ENCODE data around the gene SPARC.
A peak's percentile ranks its signal among the peaks of the same experiment; 100 is the strongest.
"Not testable (repeated sequence)": the region's sequence is repeated elsewhere in the genome, so short reads cannot be mapped to it uniquely, and the experiment has no call there.

The SPARC gene

DNA sequence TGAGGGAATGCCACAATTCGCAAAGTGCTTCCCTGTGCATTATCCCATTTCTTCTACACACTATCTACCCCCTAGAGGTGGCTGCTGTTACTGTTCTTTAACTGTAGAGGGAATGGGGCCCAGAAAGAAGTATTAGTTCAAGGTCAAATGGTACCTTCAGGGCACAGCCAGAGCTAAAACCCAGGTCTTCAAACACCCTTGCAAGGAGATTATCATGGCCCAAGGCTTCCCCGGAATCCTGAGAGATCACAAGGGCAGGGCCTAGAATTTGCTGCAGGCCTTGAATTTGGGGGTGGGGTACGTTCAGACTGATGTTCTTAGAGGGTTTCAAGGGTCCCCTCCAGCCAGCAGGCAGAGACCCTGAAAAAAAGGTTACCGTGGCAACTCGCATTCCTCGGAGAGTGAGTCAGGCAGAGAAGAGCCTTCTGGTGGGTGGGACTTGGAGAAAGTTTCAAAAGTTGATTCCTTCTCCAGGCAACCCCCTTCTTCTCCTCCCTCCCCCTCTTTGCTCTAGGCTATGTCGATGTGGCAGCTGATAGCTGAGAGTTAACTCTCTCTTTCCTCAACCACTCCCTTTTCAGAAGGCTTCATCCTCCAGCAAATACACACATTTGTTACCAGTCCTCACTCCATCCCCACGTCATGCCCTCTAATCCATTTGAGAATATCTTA is 1.9 kb downstream of the SPARC start:
- Histone ChIP-seq H3K27ac (peak overlapping the region; percentile 95 to 96), H3K4me3 (peak overlapping the region; percentile 87)
- DNase-seq (ENCODE audit: low spot score): peak; percentile 87
- TF ChIP-seq, protein P1, sequence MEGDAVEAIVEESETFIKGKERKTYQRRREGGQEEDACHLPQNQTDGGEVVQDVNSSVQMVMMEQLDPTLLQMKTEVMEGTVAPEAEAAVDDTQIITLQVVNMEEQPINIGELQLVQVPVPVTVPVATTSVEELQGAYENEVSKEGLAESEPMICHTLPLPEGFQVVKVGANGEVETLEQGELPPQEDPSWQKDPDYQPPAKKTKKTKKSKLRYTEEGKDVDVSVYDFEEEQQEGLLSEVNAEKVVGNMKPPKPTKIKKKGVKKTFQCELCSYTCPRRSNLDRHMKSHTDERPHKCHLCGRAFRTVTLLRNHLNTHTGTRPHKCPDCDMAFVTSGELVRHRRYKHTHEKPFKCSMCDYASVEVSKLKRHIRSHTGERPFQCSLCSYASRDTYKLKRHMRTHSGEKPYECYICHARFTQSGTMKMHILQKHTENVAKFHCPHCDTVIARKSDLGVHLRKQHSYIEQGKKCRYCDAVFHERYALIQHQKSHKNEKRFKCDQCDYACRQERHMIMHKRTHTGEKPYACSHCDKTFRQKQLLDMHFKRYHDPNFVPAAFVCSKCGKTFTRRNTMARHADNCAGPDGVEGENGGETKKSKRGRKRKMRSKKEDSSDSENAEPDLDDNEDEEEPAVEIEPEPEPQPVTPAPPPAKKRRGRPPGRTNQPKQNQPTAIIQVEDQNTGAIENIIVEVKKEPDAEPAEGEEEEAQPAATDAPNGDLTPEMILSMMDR (IDR thresholded peaks at IDR 0.05): no peak

DNA sequence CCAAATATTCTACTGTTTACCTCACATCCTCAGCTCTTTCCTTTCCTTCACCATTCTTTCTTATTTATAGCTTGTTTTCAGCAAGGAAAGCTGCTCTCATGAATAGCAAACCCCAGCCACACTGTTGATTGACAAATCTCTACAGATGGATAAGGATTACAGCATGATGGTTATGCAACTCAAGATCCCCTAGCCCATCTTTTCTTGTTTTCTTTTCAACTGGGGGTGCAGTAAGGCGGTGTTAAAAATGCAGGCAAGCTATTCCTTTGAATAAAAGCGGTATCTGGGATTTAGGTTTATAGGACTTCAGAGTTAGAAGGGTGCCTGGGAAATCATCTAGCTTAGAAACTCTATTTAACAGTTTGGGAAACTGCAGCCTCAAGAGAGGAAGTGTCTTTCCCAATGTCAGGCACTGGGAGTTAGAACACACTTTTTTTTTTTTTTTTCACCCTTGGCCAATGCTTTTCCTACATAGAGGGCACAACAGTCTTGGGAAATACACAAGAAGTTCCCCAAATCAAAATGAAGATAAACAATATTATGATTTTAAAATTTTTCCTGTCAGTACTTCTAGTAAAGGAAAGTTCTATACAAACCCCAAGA is 2.6 kb downstream of the SPARC start:
- peak overlapping the region; percentile 87 for H3K4me3 ChIP-seq
- TF ChIP-seq, protein P1 (IDR thresholded peaks at IDR 0.05): no peak
- peak overlapping the region; percentile 82 to 95 for H3K27ac ChIP-seq
- DNase-seq (ENCODE audit: low spot score): no peak

DNA sequence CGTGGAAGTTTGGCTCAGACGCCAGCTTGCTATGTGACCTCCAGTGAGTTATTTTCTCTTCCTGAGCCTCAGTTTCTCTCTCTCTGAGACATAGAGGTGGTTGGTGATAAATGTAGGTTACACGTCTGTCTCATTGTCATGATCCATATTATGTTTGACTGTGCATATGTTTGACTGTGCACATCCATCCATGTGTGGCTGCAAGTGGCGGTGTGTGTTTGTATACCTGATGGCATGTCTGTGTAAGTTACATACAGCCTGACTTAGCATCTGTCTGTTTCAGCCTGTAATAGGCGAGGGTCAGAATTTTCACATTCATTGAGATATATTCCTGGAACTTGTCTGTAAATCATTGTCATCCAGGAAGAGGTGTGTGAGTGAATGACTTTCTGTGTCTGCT is 3.3 kb downstream of the SPARC start:
- peak overlapping the region; percentile 82 to 95 for H3K27ac ChIP-seq
- TF ChIP-seq, protein P1 (IDR thresholded peaks at IDR 0.05): no peak
- H3K4me3 ChIP-seq: peak overlapping the region; percentile 87
- no peak for DNase-seq (ENCODE audit: low spot score)

DNA sequence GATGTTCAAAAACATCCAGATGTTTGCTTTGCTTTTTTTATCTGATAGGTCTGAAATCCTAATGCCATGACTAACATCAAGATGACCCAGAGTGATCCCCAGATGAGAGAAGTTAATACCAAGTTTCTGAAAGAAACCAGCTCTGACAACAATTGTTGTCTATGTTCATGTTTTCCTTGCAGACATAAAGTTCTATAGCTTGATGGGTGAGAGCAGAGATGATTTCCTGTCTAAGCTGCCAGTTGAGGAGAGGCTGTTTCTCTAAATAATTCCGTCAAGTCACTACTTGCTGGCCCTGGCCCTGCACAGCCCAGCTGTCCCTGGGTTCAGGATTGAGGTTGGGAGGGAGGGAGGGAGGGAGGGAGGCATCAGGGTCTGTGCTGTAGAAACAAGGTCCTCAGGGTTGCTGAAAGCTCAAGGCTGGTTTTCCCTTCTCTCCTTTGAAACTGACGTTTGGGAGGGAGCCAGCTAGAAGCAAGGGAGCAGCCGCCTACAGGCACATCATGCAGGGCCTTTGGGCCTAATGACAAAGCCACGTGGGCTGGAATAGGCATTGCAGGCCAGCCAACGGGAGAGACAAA is 3.9 kb downstream of the SPARC start:
- DNase-seq (ENCODE audit: low spot score): no peak
- TF ChIP-seq, protein P1 (IDR thresholded peaks at IDR 0.05): no peak
- H3K4me3 ChIP-seq: peak overlapping the region; percentile 87
- H3K27ac ChIP-seq: peak overlapping the region; percentile 82 to 95

DNA sequence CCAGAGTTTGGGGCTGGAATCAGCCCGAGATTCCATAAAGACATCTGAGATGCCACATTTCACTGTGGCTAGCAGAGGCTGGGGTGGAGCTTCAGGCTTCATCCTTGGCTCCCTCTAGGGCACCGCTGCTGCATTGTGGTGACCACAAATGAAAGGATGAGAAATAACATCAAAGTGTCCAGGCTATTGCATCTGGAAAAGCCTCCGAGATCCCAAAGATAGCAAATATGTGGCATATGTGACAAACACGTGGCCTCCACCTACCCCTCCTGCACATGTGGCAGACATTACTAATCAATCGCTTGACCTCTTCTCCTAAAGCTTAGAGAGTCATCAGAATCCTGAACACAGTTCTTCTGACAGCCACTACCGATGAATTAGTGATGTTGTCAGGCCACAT is 4.5 kb downstream of the SPARC start:
- peak overlapping the region; percentile 87 for H3K4me3 ChIP-seq
- TF ChIP-seq, protein P1 (IDR thresholded peaks at IDR 0.05): no peak

DNA sequence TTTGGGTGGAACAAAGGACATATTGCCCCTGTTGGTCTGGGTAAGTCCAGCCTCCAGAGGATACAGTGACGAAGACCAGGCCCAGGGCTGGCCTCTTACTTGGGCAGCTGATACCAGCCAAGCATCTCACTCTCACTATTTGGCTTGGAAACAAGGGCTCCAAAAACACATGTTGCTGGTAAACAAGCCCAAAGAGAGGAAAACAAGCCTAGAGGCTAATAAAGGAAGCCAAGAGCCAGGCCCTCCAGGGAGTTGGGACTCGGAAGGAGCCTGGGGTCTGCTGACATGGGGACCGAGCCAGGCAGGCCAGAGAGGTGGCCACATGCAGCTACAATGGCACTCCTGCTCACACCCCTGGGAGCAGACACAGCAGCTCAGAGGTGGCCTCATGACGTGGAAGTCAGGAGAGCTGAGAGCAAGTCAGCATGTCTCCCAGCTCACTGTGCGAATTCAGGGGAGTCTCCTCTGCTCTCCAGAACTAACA is 5.7 kb downstream of the SPARC start:
- H3K4me3 ChIP-seq: peak overlapping the region; percentile 87
- TF ChIP-seq, protein P1 (IDR thresholded peaks at IDR 0.05): no peak

More for the DNA sequence above, 4.5 kb downstream of the SPARC start:
- no peak for DNase-seq (ENCODE audit: low spot score)
- H3K27ac ChIP-seq: peak overlapping the region; percentile 82 to 95

DNA sequence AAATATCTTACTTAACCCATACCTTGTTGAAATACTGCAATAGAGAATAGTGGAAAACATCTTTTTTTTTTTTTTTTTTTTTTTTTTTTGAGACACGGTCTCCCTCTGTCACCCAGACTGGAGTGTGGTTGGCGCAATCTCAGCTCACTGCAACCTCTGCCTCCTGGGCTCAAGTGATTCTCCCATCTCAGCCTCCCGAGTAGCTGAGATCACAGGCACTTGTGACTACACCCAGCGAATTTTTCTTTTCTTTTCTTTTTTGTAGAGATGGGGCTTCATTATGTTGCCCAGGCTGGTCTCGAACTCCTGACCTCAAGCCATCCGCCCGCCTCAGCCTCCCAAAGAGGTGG is 6.6 kb downstream of the SPARC start:
- H3K4me3 ChIP-seq: peak overlapping the region; percentile 87
- H3K27ac ChIP-seq: peak overlapping the region; percentile 82 to 95
- not testable (repeated sequence) for DNase-seq (ENCODE audit: low spot score)

More for the DNA sequence above, 5.7 kb downstream of the SPARC start:
- H3K27ac ChIP-seq: peak overlapping the region; percentile 82 to 95
- no peak for DNase-seq (ENCODE audit: low spot score)

Measured in coronary artery (tissue), 2 donors.